Fibroblast of mammary gland (primary cell): ENCODE measurements around the gene NOSIP.

Experiments
- DNase-seq: peaks from one replicate; pipeline ENCODE4 v3.0.0-alpha.2; 2010; ENCODE audit warnings: low read depth
- H3K4me3 ChIP-seq: 2 replicates; pipeline ENCODE4 v1.5.1; 2011; ENCODE audit warnings: low read depth, mild to moderate bottlenecking, low read length, moderate library complexity; ENCODE audit not compliant: control insufficient read depth
- CTCF ChIP-seq: conservative IDR thresholded peaks from 2 replicates; pipeline ENCODE4 v1.5.1; 2011; ENCODE audit warnings: low read depth, low read length, inconsistent platforms; ENCODE audit not compliant: control insufficient read depth, insufficient read depth

NOSIP gene

DNA sequence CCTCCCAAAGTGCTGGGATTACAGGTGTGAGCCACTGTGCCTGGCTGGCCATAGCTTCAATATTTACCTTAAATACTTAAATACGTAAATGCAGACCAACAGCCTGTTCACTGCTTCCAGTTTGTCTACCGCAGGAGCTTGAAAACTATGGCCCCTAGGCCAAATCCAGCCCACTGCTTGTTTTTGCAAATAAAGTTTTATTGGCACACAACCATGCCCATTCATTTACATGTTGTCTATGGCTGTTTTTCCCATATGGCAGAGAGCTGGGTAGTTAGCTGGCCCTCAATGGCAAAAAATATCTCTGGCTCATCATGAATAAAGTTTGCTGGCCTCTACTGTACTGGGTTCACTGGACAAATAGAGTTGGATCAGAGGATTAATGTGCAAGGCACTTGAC, 22.4 kb upstream of the NOSIP start:
- no peak overlapping the region for H3K4me3 ChIP-seq
- no peak for TF ChIP-seq CTCF
- no peak for DNase-seq

DNA sequence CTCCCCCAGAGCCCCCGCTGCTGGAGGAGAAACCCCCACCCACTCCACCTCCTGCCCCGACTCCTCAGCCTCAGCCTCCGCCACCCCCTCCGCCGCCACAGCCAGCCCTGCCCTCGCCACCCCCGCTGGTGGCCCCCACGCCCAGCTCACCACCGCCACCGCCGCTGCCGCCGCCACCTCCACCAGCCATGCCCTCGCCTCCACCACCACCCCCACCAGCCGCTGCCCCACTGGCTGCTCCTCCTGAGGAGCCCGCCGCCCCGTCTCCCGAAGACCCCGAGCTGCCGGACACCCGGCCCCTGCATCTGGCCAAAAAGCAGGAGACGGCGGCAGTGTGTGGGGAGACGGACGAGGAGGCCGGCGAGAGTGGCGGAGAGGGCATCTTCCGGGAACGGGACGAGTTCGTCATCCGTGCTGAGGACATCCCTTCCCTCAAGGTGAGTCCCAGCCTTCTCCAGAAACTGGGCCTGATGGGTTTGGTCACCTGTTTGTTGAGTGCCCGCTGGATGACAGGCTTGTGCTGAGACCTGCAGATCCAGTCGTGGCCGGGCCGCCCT, 21.2 kb upstream of the NOSIP start:
- no peak for TF ChIP-seq CTCF
- DNase-seq = no peak
- H3K4me3 ChIP-seq = no peak overlapping the region

DNA sequence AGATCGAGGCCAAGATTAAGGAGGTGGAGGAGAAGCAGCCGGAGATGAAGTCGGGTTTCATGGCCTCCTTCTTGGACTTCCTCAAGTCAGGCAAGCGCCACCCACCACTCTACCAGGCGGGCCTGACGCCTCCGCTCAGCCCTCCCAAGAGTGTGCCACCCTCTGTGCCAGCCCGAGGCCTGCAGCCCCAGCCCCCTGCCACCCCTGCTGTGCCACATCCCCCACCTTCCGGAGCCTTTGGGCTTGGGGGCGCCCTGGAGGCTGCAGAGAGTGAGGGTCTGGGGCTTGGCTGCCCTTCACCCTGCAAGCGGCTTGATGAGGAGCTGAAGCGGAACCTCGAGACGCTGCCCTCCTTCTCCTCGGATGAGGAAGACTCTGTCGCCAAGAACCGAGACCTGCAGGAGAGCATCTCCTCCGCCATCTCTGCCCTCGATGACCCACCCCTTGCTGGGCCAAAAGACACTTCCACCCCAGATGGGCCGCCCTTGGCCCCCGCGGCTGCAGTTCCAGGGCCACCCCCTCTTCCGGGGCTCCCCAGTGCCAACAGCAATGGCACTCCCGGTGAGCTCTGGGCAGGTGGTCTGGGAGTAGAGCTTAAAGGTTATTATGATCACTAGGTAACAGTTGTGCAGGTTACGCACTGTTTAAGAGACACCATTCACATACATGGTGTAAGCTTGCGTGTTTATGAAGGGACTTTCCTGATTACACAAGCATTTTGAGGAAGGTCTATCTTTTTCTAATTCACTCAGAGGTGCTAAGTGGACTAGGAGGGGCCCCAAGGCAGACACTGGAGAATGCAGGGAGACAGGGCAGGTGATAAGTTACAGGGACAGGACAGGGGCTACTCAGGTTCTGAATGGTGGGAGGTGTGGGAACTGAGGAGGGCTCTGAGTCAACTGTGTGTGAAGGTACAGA, 19.3 kb upstream of the NOSIP start:
- DNase-seq = no peak
- H3K4me3 ChIP-seq = no peak overlapping the region
- no peak for TF ChIP-seq CTCF

GRCh38 chr19:49597703-49597974, 17.3 kb upstream of the NOSIP start:
- no peak for TF ChIP-seq CTCF
- no peak for DNase-seq
- no peak overlapping the region for H3K4me3 ChIP-seq

GRCh38 chr19:49596954-49597702, 16.8 kb upstream of the NOSIP start:
- no peak overlapping the region for H3K4me3 ChIP-seq
- TF ChIP-seq CTCF = no peak
- DNase-seq = no peak

GRCh38 chr19:49596407-49596806, 16.1 kb upstream of the NOSIP start:
- no peak overlapping the region for H3K4me3 ChIP-seq
- TF ChIP-seq CTCF = no peak
- no peak for DNase-seq
